Stimulated activated CD4-positive, alpha-beta T cell treated with anti-CD3 and anti-CD28 coated beads, Interleukin-4, amount 100 ng/mL, for 24 hours (primary cell): ENCODE data around the gene RGS7BP.
"Not testable (repeated sequence)": the region's sequence is repeated elsewhere in the genome, so short reads cannot be mapped to it uniquely, and the experiment has no call there.

Experiments
- DNase-seq: peaks from one replicate; pipeline ENCODE4 v3.0.0-alpha.2; 2020

RGS7BP gene

DNA sequence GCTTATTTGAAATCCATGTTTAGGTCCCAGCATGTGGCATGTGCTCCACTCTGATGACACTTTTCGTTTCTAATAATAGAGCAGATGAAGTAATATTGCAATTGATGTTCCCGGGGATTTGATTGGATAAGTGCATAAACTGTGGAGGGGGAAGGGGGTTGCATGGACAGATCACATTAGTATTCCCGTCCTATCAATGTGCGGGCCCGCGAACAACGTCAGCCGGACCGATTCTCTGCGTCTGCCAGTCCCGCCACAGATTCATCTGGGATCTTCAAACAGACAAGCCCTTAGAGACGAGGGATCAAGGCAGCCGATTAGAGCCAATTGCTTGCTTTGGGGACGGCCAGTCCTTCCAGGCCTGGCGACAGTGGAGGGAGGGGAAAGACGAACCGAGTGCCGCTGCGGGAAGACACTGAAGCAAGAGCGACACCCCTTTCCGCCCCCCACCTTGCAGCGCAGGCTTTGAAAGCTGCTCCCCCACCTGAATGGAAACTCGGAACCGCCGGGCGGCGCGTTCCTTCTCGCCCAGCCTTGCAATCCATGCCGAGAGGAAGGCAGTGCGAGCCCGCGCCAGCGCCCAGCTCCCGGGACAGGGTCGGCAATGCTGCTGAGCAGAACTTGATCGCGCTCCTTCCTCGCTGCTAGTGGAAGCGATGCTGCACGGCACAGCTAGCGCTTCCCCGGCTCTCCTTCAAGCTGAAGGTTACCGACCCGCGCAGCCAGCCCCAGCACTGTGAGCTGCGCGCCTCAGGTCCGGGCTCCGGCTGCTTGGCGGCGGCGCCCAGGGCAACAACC, at the start of gene RGS7BP:
TSS of gene RGS7BP (plus strand) at position 247 of the 798 bp plus-strand sequence. CDS start 610 bp downstream, outside the sequence.
- DNase-seq = no peak

GRCh38 chr5:64457846-64458245, 48.0 kb upstream of the RGS7BP start:
- DNase-seq = no peak

GRCh38 chr5:64458948-64459347, 46.9 kb upstream of the RGS7BP start:
- DNase-seq = no peak

GRCh38 chr5:64462391-64462790, 43.4 kb upstream of the RGS7BP start:
- DNase-seq = no peak

GRCh38 chr5:64486163-64486562, 19.7 kb upstream of the RGS7BP start:
- no peak for DNase-seq

DNA sequence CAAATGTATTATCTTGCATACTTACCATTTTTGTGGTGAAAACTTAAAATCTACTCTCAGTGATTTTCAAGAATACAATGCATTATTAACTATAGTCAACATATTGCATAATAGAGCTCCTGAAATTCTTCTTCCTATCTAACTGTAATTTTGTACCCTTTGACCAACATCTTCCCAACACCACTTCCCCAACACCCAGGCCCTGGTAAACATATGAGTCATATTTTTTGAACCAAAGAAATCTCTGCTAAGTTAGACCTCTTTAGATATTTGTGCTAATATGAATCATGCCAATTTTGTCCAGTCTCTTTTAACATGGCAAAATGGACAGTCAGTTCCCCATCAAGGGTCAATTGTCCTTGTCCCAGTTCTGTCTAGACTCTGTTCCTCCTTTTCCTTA, 18.5 kb upstream of the RGS7BP start:
- no peak for DNase-seq

GRCh38 chr5:64489857-64490256, 16.0 kb upstream of the RGS7BP start:
- DNase-seq = no peak

DNA sequence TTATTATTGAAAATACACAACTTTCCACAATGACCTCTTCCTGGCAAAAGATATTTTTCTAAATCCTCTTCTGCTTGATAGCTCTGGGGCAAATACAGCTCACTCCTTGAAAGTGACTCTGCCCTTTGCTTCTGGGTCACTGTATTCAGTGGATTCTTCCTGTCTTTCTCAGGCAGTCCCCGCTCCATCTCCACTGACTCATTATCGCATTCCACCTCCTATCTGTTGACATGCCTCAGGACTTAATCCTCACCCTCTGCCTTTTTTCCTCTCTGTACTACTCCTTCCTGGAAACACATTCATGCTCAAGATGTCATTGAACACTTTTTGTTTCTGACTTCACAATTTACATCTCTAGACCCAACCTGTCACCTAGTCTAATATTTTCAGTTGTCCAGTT, 8.4 kb upstream of the RGS7BP start:
- DNase-seq = no peak

DNA sequence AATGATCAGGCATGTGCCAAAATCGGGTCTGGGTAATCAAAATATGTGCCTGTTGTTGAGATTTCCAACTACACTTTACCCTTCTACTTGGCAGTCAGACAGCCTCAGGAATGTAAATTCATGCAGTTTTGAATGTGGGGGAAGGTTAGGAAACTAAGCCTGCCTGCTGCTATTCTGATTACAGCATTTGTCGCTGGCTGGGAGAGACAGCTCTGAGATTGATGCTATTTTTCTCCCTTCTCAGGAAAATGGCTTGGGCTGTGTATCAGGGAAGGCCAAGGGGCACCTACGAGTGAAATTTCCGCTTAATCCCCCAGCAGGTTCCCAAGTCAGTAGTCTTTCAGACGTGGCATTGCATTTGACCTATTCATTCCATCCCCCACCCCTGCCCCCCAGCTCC, 3.6 kb upstream of the RGS7BP start:
- DNase-seq = no peak

DNA sequence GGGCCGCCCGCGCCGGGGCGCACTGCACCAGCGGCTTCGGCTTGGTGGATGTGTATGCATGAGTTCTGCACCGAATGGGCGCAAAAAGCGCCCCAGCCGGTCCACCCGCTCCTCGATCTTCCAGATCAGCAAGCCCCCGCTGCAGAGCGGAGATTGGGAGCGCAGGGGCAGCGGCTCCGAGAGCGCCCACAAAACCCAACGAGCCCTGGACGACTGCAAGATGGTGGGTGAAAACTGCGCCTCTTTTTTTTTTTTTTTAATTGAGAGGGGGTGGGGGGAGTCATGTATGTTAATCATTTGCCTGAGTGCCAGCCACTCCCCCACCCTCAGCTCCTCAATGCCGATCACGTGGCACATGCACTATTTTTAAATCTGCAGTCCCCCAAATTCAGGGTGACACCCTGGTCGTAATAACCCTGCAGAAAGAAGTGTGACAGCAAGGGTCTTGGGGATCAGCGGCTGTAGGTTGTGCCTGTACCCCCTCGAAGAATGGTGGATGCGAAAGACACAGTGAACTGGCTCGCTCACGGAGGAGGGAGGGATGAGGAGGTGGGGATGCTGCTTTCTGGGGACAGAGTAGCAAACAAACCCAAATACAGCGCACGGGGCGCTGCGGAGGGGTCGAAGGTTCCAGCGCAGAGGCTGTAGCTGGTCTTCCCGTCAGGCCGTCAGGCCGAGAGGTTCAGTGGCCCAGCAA, 900 bp downstream of the RGS7BP start:
- DNase-seq = no peak

DNA sequence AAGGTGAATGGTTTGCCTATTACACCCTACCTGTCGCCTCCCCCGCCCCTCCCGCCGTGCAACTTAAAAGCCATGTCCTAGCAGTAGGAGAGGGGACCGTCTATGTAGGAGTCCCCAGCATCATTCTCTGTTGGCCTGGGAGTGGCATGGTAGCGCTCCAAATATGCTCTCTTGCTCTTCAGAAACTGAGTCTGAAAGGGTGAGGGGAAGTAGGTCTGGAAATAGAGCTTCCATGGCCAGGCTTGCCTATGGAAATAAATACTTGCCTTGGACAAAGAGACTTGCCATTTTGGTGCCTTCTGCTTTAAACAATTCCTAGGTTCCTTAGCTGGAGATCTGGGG, 1.4 kb downstream of the RGS7BP start:
- no peak for DNase-seq

DNA sequence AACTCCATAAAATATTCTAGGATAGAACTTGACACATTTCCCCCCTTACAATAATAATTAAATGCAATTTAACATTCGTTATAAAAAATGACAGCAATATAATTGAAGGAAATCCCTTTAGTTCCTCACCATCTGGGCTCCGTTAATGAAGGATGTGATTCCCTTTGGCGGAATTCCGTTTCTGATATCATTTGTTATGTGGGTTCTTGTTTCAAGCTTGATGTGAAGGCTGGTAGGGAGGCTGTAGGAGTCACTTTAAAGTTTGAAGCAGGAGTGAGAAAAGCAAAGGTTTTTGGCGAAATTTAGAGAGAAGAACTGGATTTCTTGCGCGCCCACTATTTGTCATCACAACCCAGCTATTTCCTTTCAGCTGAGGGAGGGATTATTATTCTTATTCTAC, 4.0 kb downstream of the RGS7BP start:
- no peak for DNase-seq

DNA sequence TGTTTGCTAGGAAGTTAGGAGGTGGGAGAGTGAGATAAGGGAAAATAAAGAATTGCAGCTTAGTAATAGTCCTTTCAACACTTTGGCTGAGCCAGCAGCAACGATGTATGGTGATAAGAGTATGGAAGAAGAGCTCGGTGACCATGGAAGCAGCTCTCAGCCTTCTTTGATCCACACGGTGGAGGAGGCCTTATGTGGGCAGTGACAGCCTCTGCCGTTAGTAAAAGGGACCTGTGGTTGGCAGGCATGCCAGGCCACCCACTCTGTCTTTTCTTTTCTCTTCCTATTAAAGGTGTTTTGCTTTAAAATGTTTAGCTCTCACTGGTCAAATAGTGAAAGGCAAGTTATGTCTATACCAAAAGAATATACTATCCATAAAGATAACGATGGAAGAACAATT, 7.7 kb downstream of the RGS7BP start:
- no peak for DNase-seq

GRCh38 chr5:64514612-64515011, 8.8 kb downstream of the RGS7BP start:
- DNase-seq = no peak

- no peak for DNase-seq
Measured at GRCh38 chr5:64516216-64516615, 10.4 kb downstream of the RGS7BP start.

GRCh38 chr5:64518793-64519192, 13.0 kb downstream of the RGS7BP start:
- DNase-seq = no peak

- DNase-seq = no peak
Measured at GRCh38 chr5:64519263-64519662, 13.4 kb downstream of the RGS7BP start.

DNA sequence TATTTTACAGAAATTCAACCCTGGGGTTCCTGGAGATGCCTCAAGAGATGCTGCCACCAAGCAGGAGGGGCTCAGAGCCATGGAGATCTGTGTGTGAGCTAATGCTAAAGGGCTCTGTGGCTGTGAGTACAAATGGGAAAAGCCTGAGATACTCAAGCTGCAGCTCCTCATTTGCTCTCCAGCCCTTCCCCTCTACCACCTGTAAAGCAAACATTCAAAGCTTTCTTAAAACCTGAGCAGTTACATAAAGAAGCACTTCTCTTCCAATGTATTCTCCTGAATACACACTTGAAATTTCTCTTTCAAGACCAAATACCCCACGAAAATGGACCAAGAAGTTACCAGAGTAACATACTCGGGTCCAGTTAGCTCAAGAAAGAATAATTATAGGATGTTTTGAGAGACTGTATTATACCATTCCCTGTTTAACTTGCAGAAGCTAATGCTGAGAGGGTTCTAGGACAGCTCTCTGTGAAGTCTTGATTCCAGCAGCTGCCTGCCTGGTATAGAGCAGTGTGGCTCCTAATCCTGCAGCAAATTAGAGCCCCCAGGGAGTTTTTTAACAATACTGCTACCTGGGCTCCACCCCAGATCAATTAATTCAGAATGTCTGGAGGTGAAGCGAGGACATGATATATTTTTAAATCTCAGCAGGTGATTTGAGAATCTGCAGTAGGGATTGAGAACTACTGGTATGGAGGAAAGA, 21.1 kb downstream of the RGS7BP start:
- DNase-seq = no peak

DNA sequence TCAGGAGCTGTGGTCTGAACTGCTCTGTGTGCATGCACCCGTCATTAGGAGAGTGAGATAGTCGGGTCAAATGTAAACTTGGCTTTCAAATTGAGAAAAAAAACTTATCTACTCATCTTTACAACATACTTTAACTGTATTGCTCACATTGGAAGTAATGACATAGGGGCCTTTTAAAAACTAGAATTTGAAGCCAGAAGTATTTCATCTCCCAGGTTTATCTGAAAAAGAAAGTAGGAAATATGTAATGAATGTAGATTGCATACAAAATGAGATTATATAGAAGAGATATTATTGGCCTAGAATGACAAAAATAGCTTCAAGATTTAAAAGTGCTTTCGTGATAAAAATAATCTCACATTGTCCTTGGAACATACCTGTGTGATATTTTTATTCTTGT, 24.3 kb downstream of the RGS7BP start:
- no peak for DNase-seq

DNA sequence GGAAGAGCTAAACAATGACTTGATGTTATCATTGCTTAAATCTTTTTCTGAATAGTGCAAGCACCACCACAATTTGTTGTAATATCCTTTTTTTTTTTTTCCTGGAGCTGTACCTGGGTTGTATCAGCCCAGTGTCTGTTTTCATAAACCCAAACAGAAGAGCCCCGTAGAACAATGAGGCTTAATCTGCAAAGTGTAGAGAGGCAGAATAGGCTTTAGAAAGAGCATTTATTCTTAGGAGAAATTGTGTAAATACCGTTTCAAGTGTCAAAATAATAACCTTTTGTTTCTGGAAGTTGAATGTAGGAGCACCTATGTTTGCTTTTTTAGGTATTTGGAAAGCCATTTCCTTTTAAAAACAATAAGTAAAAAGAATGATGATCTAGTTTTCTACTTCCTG, 26.4 kb downstream of the RGS7BP start:
- no peak for DNase-seq

- DNase-seq = no peak
Measured at GRCh38 chr5:64532657-64533056, 26.8 kb downstream of the RGS7BP start.

DNA sequence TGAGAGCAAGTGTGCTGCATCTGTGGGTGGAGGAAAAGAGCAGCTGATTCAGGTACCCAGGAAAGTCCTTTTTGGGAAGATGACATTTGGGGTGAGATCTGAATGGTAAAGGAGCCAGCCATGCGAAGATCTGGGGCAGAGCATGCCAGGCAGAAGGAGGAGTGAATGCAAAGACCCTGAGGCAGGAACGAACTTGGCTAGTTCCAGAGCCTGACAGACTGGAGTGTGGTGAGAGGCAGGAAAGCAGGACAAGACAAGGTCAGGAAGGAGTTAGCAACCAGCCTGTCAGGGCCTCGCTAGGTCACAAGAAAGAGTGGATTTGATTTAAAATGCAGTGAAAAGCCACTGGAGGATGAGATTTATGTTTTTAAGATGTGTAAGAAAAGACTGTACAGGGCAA, 28.2 kb downstream of the RGS7BP start:
- DNase-seq = no peak

DNA sequence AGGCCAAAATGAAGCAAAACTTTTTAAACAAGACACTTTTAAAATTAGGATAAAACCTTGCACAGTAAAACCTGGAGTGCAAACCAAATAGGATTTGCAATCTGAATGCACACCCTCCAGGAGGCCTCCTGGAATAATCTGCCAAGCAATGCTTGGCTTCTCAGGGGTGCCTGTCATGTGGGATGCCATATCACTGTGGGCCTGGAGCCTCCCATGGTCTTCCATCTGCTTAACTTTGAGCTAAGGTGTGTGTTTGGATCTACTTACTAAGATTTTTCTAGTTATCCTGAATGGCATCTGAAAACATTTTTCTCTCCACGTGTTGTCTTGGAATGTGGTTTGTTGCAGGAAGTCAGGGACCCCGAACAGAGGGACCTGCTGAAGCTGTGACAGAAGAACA, 52.1 kb downstream of the RGS7BP start:
- no peak for DNase-seq

DNA sequence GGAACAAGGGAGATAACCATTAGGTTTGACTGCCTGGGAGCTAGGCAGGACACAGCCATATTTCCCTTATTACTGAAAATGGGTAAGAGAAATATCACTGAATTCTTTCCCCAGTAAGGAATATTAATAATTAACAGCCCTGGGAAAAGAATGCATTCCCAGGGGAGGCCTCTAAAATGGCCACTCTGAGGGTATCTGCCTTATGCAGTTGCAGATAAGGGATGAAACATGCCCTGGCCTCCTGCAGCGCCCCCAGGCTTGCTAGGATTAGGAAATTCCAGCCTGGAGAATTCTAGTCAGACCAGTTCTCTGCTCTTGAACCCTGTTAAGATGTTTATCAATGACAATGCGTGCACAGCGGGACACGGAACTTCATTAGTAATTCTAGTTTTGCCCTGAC, 52.8 kb downstream of the RGS7BP start:
- DNase-seq = not testable (repeated sequence)
